K562 (cell line): ENCODE data around the gene ABCA8. TPM values are rescaled to one million over a fixed set of nuclear protein-coding genes. Genes with fewer than 3 reads are reported as not detected.

Experiments used
- CBX2 ChIP-seq: fragments of 200-600 bp; sonication (generic); IDR thresholded peaks from one replicate; pipeline ENCODE4 v1.6.1; 2012; ENCODE audit warnings: mild to moderate bottlenecking, low read length, inconsistent platforms; ENCODE audit not compliant: insufficient read depth, poor library complexity, severe bottlenecking
- GATAD2B ChIP-seq: fragments of 450-650 bp; IDR thresholded peaks from 2 replicates; pipeline ENCODE4 v1.6.1; 2017; ENCODE audit warnings: mild to moderate bottlenecking, borderline replicate concordance
- PBX2 ChIP-seq, 2 experiments: IDR thresholded peaks in 1 of 2; conservative IDR thresholded peaks in 1 of 2; 2 replicates each; pipeline ENCODE4 v1.6.1; 2016; ENCODE audit warnings: low read depth in 2 of 2, mild to moderate bottlenecking in 1 of 2, missing compliant biosample characterization in 1 of 2, missing genetic modification characterization in 1 of 2, moderate library complexity in 1 of 2
- PTBP1 ChIP-seq: fragments of 200-400 bp; formaldehyde crosslinking; IDR thresholded peaks from 2 replicates; pipeline ENCODE4 v1.6.1; 2017; ENCODE audit warnings: low read depth, low read length
- SAFB ChIP-seq: fragments of 200-400 bp; formaldehyde crosslinking; IDR thresholded peaks from 2 replicates; pipeline ENCODE4 v1.6.1; 2017; ENCODE audit warnings: low read depth, low read length, borderline replicate concordance
- SMAD2 ChIP-seq: fragments of 150-350 bp; IDR thresholded peaks from 2 replicates; pipeline ENCODE4 v1.6.1; 2014; ENCODE audit warnings: low read depth, mild to moderate bottlenecking, low read length
- TAL1 ChIP-seq: fragments of 450-650 bp; IDR thresholded peaks from 2 replicates; pipeline ENCODE4 v1.6.1; 2016; ENCODE audit warnings: mild to moderate bottlenecking
- ZNF140 ChIP-seq: fragments of 250-450 bp; sonication (Bioruptor Pico); IDR thresholded peaks from 2 replicates; pipeline ENCODE4 v1.8.0; 2021; ENCODE audit warnings: moderate library complexity, mild to moderate bottlenecking, inconsistent platforms
- ZNF696 ChIP-seq: fragments of 250-450 bp; sonication (Bioruptor Pico); conservative IDR thresholded peaks from 2 replicates; pipeline ENCODE4 v1.4.0; 2020; ENCODE audit warnings: mild to moderate bottlenecking, moderate library complexity
- polyA plus RNA-seq, 8 experiments: library from polyadenylated mRNA; depleted of rRNA in 4 of 8; stranded (reverse) in 5 of 8; unstranded in 3 of 8; fragments of >200 nt; fragmentation: Nextera tagmentation in 2 of 8; fragmentation: Illumina TruSeq in 1 of 8; extraction: Ambion mirVana in 2 of 8; extraction: Trizol in 1 of 8; gene quantifications; 2 replicates each; pipeline versions ENCODE4 v1.2.1 to v1.2.3, GENCODE V29; 2011 to 2014; ENCODE audit warnings: inconsistent platforms in 1 of 8, missing spikeins in 1 of 8
- total RNA-seq, 7 experiments: library from RNA; depleted of rRNA in 6 of 7; stranded (reverse); fragments of >200 nt in 6 of 7; fragmentation: Illumina TruSeq in 2 of 7; extraction: Trizol in 2 of 7; gene quantifications; 2 replicates each; pipeline versions ENCODE4 v1.2.1 to v1.2.3, GENCODE V29; 2011 to 2021; ENCODE audit warnings: low replicate concordance in 1 of 7
- TF ChIP-seq, protein P1 (sequence below): fragments of 250-450 bp; sonication (Bioruptor Pico); IDR thresholded peaks from 2 replicates; pipeline ENCODE4 v1.9.0; 2021; ENCODE audit warnings: mild to moderate bottlenecking, inconsistent platforms

ABCA8 gene
- total and polyA plus RNA-seq, 9 of the 15 experiments (the other 6 are each of a cell fraction or from before 2014, with no cell fraction given): 1.8 to 13.2 (median 12.0) TPM

DNA sequence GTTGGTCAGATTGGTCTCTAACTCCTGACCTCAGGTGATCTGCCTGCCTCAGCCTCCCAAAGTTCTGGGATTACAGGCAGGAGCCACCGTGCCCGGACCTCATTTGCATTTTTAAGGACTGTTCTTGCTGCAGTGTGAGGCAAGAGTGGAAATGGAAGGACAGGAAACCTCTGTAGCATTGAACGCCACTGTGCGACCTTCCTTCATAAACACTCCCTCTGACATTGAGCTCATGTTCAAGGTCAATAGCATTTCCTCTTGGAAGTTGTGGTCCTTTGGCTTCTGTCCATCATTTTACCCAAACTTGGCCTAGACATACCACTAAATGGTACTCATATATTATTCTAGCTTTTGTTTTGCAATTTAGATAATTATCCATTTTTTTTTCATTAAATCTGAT is 32.8 kb upstream of the ABCA8 start (continued):
- TF ChIP-seq, protein P1, sequence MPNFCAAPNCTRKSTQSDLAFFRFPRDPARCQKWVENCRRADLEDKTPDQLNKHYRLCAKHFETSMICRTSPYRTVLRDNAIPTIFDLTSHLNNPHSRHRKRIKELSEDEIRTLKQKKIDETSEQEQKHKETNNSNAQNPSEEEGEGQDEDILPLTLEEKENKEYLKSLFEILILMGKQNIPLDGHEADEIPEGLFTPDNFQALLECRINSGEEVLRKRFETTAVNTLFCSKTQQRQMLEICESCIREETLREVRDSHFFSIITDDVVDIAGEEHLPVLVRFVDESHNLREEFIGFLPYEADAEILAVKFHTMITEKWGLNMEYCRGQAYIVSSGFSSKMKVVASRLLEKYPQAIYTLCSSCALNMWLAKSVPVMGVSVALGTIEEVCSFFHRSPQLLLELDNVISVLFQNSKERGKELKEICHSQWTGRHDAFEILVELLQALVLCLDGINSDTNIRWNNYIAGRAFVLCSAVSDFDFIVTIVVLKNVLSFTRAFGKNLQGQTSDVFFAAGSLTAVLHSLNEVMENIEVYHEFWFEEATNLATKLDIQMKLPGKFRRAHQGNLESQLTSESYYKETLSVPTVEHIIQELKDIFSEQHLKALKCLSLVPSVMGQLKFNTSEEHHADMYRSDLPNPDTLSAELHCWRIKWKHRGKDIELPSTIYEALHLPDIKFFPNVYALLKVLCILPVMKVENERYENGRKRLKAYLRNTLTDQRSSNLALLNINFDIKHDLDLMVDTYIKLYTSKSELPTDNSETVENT: no peak
- TF ChIP-seq SMAD2: no peak
- TF ChIP-seq TAL1: no peak
- no peak for TF ChIP-seq PBX2 (CRISPR knock-in tag; IDR thresholded peaks at IDR 0.05; ENCODE audit: low read depth)
- TF ChIP-seq PBX2 (tag; conservative IDR thresholded peaks at IDR 0.05; ENCODE audit: low read depth): no peak
- TF ChIP-seq SAFB: no peak
- TF ChIP-seq ZNF696 (CRISPR knock-in tag): no peak
- TF ChIP-seq ZNF140 (CRISPR knock-in tag): no peak
- TF ChIP-seq GATAD2B: no peak
- TF ChIP-seq CBX2: no peak
- TF ChIP-seq PTBP1: no peak
- TF ChIP-seq, all 486 proteins: peak for 0
